ENCODE results near the gene N4BP2L1.

DNA sequence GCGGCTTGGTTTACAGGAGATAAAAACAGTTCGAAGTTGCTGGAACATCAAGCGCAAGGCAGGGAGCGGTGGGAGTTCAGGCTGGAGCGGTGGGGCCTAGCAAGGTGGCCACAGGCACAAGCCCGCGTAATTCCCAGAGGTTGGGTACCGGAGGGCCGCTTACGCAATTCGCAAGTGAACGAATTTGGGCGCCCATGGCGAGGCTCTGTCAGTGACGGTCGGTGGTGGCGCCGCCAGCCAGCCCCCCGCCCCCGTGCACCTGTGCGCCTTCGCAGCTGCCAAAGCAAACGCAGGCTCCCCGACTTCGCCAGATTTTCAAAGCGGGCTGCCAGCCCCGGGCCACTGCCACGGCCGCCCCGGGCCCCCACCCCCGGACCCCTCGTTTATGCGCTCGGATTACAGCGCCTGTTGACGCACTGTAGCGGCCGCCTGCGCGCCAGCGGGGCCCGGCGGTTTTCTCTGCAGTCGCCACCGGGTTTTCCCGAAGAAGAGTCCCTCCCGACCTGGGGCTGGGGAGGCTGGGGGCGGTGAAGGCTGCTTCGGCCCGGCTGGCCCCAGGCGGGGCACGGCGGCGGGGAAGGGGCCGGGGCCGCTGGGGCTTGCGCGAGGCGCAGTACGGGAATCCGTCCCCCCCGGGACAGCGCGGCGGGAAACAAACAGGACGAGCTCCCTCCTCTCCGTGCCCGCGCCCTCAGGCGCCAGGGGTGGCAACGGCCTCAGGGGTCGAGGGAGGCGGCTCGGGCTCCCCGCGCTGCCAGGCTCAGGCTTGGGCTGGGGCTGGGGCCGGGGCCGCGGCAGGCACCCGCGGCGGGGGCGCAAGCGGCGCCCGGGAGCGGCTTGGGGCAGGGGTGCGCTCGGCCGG, 709 bp downstream of the N4BP2L1 start:
- TF ChIP-seq, protein P1, sequence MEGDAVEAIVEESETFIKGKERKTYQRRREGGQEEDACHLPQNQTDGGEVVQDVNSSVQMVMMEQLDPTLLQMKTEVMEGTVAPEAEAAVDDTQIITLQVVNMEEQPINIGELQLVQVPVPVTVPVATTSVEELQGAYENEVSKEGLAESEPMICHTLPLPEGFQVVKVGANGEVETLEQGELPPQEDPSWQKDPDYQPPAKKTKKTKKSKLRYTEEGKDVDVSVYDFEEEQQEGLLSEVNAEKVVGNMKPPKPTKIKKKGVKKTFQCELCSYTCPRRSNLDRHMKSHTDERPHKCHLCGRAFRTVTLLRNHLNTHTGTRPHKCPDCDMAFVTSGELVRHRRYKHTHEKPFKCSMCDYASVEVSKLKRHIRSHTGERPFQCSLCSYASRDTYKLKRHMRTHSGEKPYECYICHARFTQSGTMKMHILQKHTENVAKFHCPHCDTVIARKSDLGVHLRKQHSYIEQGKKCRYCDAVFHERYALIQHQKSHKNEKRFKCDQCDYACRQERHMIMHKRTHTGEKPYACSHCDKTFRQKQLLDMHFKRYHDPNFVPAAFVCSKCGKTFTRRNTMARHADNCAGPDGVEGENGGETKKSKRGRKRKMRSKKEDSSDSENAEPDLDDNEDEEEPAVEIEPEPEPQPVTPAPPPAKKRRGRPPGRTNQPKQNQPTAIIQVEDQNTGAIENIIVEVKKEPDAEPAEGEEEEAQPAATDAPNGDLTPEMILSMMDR (IDR thresholded peaks at IDR 0.05), result no peak
- no peak for TF ChIP-seq HDAC2 (IDR thresholded peaks at IDR 0.05)
- no peak for TF ChIP-seq POLR2A (IDR thresholded peaks at IDR 0.05; ENCODE audit: low read length)
- no peak for TF ChIP-seq RAD21 (conservative IDR thresholded peaks at IDR 0.05 in 1 of 2, IDR thresholded peaks at IDR 0.05 in 1 of 2)
- no peak for TF ChIP-seq RCOR1 (IDR thresholded peaks at IDR 0.05; ENCODE audit: low read depth, low read length)
- no peak for TF ChIP-seq CEBPB (IDR thresholded peaks at IDR 0.05)
- TF ChIP-seq, protein P2, sequence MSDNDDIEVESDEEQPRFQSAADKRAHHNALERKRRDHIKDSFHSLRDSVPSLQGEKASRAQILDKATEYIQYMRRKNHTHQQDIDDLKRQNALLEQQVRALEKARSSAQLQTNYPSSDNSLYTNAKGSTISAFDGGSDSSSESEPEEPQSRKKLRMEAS (IDR thresholded peaks at IDR 0.05), result no peak
- TF ChIP-seq SMC3 (IDR thresholded peaks at IDR 0.05), result no peak
- no peak for TF ChIP-seq RFX5 (IDR thresholded peaks at IDR 0.05)
- no peak for TF ChIP-seq MAFK (IDR thresholded peaks at IDR 0.05; ENCODE audit: partially characterized antibody)

All from A549 (cell line).